Ecto neural progenitor cell (in vitro differentiated cells): ENCODE measurements around the gene CNTN1.

Experiments used
- DNase-seq: peaks from one replicate; pipeline ENCODE4 v3.0.0-alpha.2; 2018; ENCODE audit warnings: low spot score

The CNTN1 gene

GRCh38 chr12:40770781-40771180 is 78.5 kb downstream of the CNTN1 start:
- no peak for DNase-seq

GRCh38 chr12:40775661-40776060 is 83.4 kb downstream of the CNTN1 start:
- DNase-seq: no peak

- DNase-seq: no peak
Measured at GRCh38 chr12:40784102-40784501, 91.9 kb downstream of the CNTN1 start.

GRCh38 chr12:40788276-40788675 is 96.0 kb downstream of the CNTN1 start:
- DNase-seq: no peak

- no peak for DNase-seq
Measured at GRCh38 chr12:40792792-40793386, 100.7 kb downstream of the CNTN1 start.

- DNase-seq: no peak
Measured at GRCh38 chr12:40793471-40793870, 101.2 kb downstream of the CNTN1 start.

GRCh38 chr12:40794087-40794486 is 101.8 kb downstream of the CNTN1 start:
- DNase-seq: no peak

GRCh38 chr12:40801082-40801481 is 108.8 kb downstream of the CNTN1 start:
- DNase-seq: no peak

- DNase-seq: no peak
Measured at GRCh38 chr12:40801861-40802260, 109.6 kb downstream of the CNTN1 start.

- no peak for DNase-seq
Measured at GRCh38 chr12:40802656-40803055, 110.4 kb downstream of the CNTN1 start.

GRCh38 chr12:40819436-40820108 is 127.3 kb downstream of the CNTN1 start:
- DNase-seq: peak; percentile 89

GRCh38 chr12:40820794-40821484 is 128.7 kb downstream of the CNTN1 start:
- DNase-seq: no peak

GRCh38 chr12:40825156-40825555 is 132.9 kb downstream of the CNTN1 start:
- DNase-seq: no peak

- DNase-seq: no peak
Measured at GRCh38 chr12:40827683-40828592, 135.7 kb downstream of the CNTN1 start.

- no peak for DNase-seq
Measured at GRCh38 chr12:40828593-40828990, 136.4 kb downstream of the CNTN1 start.

- DNase-seq: no peak
Measured at GRCh38 chr12:40829738-40830144, 137.5 kb downstream of the CNTN1 start.

GRCh38 chr12:40831916-40832315 is 139.7 kb downstream of the CNTN1 start:
- no peak for DNase-seq

GRCh38 chr12:40832668-40833067 is 140.4 kb downstream of the CNTN1 start:
- no peak for DNase-seq

- DNase-seq: no peak
Measured at GRCh38 chr12:40833818-40834217, 141.6 kb downstream of the CNTN1 start.

GRCh38 chr12:40834321-40834720 is 142.1 kb downstream of the CNTN1 start:
- DNase-seq: no peak

- DNase-seq: no peak
Measured at GRCh38 chr12:40837891-40838429, 145.7 kb downstream of the CNTN1 start.

- DNase-seq: no peak
Measured at GRCh38 chr12:40843495-40843894, 151.3 kb downstream of the CNTN1 start.
